Tibial nerve (tissue), 4 donors: ENCODE data around the gene RBM47. TPM values are rescaled to one million over a fixed set of nuclear protein-coding genes. Genes with fewer than 3 reads are reported as not detected.

Source experiments
- DNase-seq, 2 donors: peaks; one replicate each; pipeline ENCODE4 v3.0.0-alpha.2; 2019; ENCODE audit warnings: low spot score in 2 of 2
- H3K27ac ChIP-seq, 4 donors: fragments of 200-600 bp; sonication (generic) in 3 of 4; one replicate each; pipeline ENCODE4 v1.5.1; 2017 to 2019; ENCODE audit warnings: mild to moderate bottlenecking in 1 of 4
- H3K27me3 ChIP-seq, 2 donors: fragments of 200-600 bp; sonication (generic) in 1 of 2; one replicate each; pipeline versions ENCODE4 v1.5.1 to v1.6.0; 2017 to 2019
- H3K36me3 ChIP-seq, 3 donors: fragments of 200-600 bp; sonication (generic); one replicate each; pipeline ENCODE4 v1.5.1; 2018 to 2019
- H3K4me1 ChIP-seq, 4 donors: fragments of 200-600 bp; sonication (generic) in 3 of 4; one replicate each; pipeline ENCODE4 v1.5.1; 2017 to 2019
- H3K4me3 ChIP-seq, 4 donors: fragments of 200-600 bp; sonication (generic) in 3 of 4; one replicate each; pipeline ENCODE4 v1.5.1; 2017 to 2019; ENCODE audit warnings: mild to moderate bottlenecking in 1 of 4, moderate library complexity in 1 of 4
- H3K9me3 ChIP-seq, 4 donors: fragments of 200-600 bp; sonication (generic) in 3 of 4; one replicate each; pipeline ENCODE4 v1.5.1; 2017 to 2019
- CTCF ChIP-seq, 5 experiments: fragments of 200-600 bp in 3 of 5; fragments of 450-650 bp in 2 of 5; sonication (generic) in 3 of 5; IDR thresholded peaks; one replicate each; pipeline ENCODE4 v1.5.1; 2016 to 2019; ENCODE audit warnings: antibody characterized with exemption in 5 of 5, mild to moderate bottlenecking in 3 of 5, moderate library complexity in 2 of 5
- EP300 ChIP-seq, 2 donors: sonication (generic); formaldehyde crosslinking; IDR thresholded peaks; one replicate each; pipeline ENCODE4 v1.6.1; 2017; ENCODE audit warnings: antibody characterized with exemption in 2 of 2, mild to moderate bottlenecking in 1 of 2
- POLR2A ChIP-seq, 2 donors: fragments of 450-650 bp; IDR thresholded peaks; one replicate each; pipeline ENCODE4 v1.6.1; 2017; ENCODE audit warnings: antibody characterized with exemption in 2 of 2, mild to moderate bottlenecking in 2 of 2, moderate library complexity in 2 of 2
- WGBS, 2 donors: methylation state at CpG; one replicate each; pipeline ENCODE4 v1.1.5; 2018; 5-methylcytosine and 5-hydroxymethylcytosine counted together
- total RNA-seq, 4 donors: library from RNA; depleted of rRNA; stranded (reverse); fragments of >200 nt; gene quantifications; one replicate each; pipeline ENCODE4 v1.1.0, GENCODE V29; 2016

Gene RBM47
- total RNA-seq, 4 donors from 2014 or later: 22.8 to 93.9 (median 41.0) TPM

- Histone ChIP-seq H3K9me3 (no peaks in the 10 kb centered on the region), H3K4me1 (no peaks in the 10 kb centered on the region), H3K4me3 (no peak overlapping the region), H3K36me3 (no peaks in the 10 kb centered on the region), H3K27me3 (no peaks in the 10 kb centered on the region), H3K27ac (no peak overlapping the region)
- no peak for DNase-seq
- no peak for TF ChIP-seq EP300 (IDR thresholded peaks at IDR 0.05)
- no peak for TF ChIP-seq CTCF (IDR thresholded peaks at IDR 0.05)
- no peak for TF ChIP-seq POLR2A (IDR thresholded peaks at IDR 0.05)
- 79 to 81% methylated on average over 2 of the region's 2 CpGs for WGBS, 2 donors
These were observed 16.8 kb downstream of the RBM47 start for GRCh38 chr4:40612831-40613230.

GRCh38 chr4:40612283-40612682 is 17.4 kb downstream of the RBM47 start:
- TF ChIP-seq POLR2A (IDR thresholded peaks at IDR 0.05) (no peak), CTCF (IDR thresholded peaks at IDR 0.05) (no peak), EP300 (IDR thresholded peaks at IDR 0.05) (no peak)
- no peak for DNase-seq
- Histone ChIP-seq H3K36me3 (no peaks in the 10 kb centered on the region), H3K4me1 (no peaks in the 10 kb centered on the region), H3K27me3 (no peaks in the 10 kb centered on the region), H3K4me3 (no peak overlapping the region), H3K9me3 (no peaks in the 10 kb centered on the region), H3K27ac (no peak overlapping the region)
- WGBS, 2 donors: 85 to 86% methylated on average over 4 of the region's 4 CpGs

GRCh38 chr4:40608628-40609027 is 21.0 kb downstream of the RBM47 start:
- Histone ChIP-seq H3K4me3 (no peak overlapping the region), H3K9me3 (no peaks in the 10 kb centered on the region), H3K36me3 (no peaks in the 10 kb centered on the region), H3K4me1 (no peaks in the 10 kb centered on the region), H3K27ac (no peak overlapping the region), H3K27me3 (no peaks in the 10 kb centered on the region)
- WGBS, 2 donors: 82 to 85% methylated on average over 2 of the region's 2 CpGs
- no peak for DNase-seq
- TF ChIP-seq POLR2A (IDR thresholded peaks at IDR 0.05): no peak
- TF ChIP-seq EP300 (IDR thresholded peaks at IDR 0.05): no peak

GRCh38 chr4:40607221-40607620 is 22.4 kb downstream of the RBM47 start:
- Histone ChIP-seq H3K9me3 (no peaks in the 10 kb centered on the region), H3K36me3 (no peaks in the 10 kb centered on the region), H3K4me1 (no peaks in the 10 kb centered on the region), H3K27ac (no peak overlapping the region), H3K4me3 (no peak overlapping the region), H3K27me3 (no peaks in the 10 kb centered on the region)
- no peak for TF ChIP-seq EP300 (IDR thresholded peaks at IDR 0.05)
- TF ChIP-seq CTCF (IDR thresholded peaks at IDR 0.05): no peak
- TF ChIP-seq POLR2A (IDR thresholded peaks at IDR 0.05): no peak
- 90 to 94% methylated on average over 3 of the region's 3 CpGs for WGBS, 2 donors
- DNase-seq: no peak

- H3K4me1 ChIP-seq: no peaks in the 10 kb centered on the region
- H3K27ac ChIP-seq: no peak overlapping the region
- H3K36me3 ChIP-seq: no peaks in the 10 kb centered on the region
- no peak for DNase-seq
- H3K9me3 ChIP-seq: no peaks in the 10 kb centered on the region
- 66 to 72% methylated on average over 6 of the region's 6 CpGs for WGBS, 2 donors
- no peak overlapping the region for H3K4me3 ChIP-seq
- no peak for TF ChIP-seq POLR2A (IDR thresholded peaks at IDR 0.05)
- TF ChIP-seq CTCF (IDR thresholded peaks at IDR 0.05): no peak
- TF ChIP-seq EP300 (IDR thresholded peaks at IDR 0.05): no peak
- H3K27me3 ChIP-seq: no peaks in the 10 kb centered on the region
These were observed 23.4 kb downstream of the RBM47 start for GRCh38 chr4:40606239-40606767.

- Histone ChIP-seq H3K4me1 (no peaks in the 10 kb centered on the region), H3K36me3 (no peaks in the 10 kb centered on the region), H3K4me3 (no peak overlapping the region), H3K27ac (no peak overlapping the region), H3K27me3 (no peaks in the 10 kb centered on the region), H3K9me3 (no peaks in the 10 kb centered on the region)
- no peak for DNase-seq
- TF ChIP-seq EP300 (IDR thresholded peaks at IDR 0.05) (no peak), POLR2A (IDR thresholded peaks at IDR 0.05) (no peak), CTCF (IDR thresholded peaks at IDR 0.05) (no peak)
These were observed 26.4 kb downstream of the RBM47 start for GRCh38 chr4:40603281-40603680.
